NCI-H524 treated with DMSO at 0.1 percent for 48 hours (cell line): ENCODE data around the gene CAMTA1.

Source experiments
- DNase-seq: peaks from one replicate; lab custom pipeline; 2025; lab: John Stamatoyannopoulos, UW

Gene CAMTA1

DNA sequence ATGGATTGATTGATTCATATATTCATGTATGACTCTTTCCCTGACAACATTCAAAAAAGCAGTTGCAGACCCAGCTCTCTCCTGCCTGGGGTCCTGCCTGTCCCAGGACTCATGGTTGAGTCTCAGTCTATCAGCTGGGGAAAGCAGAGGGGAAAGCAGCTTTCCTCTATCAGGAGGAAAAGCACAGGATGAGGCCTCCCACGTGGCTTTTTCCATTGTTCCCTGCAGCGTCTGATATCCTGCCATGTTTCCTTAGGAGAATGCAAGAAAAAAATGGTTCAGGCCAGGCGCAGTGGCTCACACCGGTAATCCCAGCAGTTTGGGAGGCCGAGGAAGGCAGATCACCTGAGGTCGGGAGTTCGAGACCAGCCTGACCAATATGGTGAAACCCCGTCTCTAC is 852.8 kb downstream of the CAMTA1 start:
- DNase-seq, result no peak

GRCh38 chr1:7639435-7640131 is 854.3 kb downstream of the CAMTA1 start:
- DNase-seq, result no peak

DNA sequence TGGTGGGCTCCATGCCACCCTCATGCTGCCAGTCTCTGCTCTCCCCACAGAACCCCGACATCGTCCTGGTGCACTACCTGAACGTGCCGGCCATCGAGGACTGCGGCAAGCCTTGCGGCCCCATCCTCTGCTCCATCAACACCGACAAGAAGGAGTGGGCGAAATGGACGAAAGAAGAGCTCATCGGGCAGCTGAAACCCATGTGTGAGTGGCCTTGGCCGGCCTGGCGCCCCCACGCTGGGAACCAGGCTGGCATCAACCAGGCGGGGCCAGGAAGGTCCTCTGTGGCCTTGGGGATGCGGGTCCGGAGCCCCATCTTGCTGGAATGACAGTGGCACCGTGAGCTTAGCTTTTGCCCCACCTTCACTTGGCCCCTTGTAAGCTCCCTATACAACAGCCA is 855.1 kb downstream of the CAMTA1 start:
- no peak for DNase-seq

GRCh38 chr1:7640920-7641585 is 855.8 kb downstream of the CAMTA1 start:
- DNase-seq, result no peak

- DNase-seq, result no peak
Observed at GRCh38 chr1:7641587-7642417, 856.5 kb downstream of the CAMTA1 start.

DNA sequence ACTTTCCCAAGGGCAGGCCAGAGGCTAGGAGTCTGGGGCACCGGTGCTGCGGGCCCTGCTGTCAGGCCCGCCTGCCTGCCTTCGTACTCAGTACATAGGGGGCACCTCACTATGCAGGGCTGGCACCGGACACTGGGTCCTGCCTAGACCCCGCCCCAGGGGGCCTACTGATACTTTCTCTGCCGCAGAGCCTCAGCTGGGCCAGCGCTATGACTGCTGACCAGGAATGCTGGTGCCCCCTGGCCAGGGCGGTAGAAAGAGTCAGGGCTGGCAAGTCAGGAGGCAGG is 857.1 kb downstream of the CAMTA1 start:
- no peak for DNase-seq

- DNase-seq, result no peak
Observed at GRCh38 chr1:7642781-7643529, 857.7 kb downstream of the CAMTA1 start.

GRCh38 chr1:7643530-7643929 is 858.3 kb downstream of the CAMTA1 start:
- no peak for DNase-seq

DNA sequence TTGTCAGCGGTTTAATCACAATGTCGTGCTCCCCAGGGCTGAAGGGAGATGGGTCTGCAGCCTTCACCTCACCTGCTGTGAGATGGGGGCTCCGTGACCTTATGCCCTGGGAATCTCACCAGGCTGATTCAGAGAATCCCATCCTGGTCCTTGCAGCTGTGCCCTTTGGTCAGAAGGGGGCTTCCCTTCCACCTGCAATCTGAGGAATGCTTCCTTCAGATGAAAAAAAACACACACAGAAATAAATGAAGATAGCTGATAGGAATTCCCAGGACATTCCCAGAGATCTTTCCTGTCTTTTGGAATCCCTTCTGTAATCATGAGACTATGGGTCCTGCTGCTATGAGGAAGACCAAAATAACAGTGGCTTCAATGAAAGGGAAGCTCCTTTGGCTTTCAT is 858.8 kb downstream of the CAMTA1 start:
- DNase-seq, result no peak

GRCh38 chr1:7644961-7645750 is 859.9 kb downstream of the CAMTA1 start:
- DNase-seq, result peak; percentile 55

DNA sequence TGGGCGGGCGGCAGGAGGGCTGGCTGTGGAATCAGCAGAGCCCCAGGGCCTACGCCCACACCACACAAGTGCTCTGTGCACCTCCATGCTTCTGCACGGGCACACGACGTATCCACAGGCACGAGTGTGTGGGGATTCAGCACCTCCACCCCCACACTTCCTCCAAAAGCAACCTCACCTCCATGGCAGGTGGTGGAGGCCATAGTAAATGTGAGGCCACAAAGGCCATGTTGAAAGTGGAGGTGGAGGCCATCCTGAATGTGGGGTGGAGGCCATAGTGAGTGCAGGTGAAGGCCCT is 860.4 kb downstream of the CAMTA1 start:
- DNase-seq, result no peak

DNA sequence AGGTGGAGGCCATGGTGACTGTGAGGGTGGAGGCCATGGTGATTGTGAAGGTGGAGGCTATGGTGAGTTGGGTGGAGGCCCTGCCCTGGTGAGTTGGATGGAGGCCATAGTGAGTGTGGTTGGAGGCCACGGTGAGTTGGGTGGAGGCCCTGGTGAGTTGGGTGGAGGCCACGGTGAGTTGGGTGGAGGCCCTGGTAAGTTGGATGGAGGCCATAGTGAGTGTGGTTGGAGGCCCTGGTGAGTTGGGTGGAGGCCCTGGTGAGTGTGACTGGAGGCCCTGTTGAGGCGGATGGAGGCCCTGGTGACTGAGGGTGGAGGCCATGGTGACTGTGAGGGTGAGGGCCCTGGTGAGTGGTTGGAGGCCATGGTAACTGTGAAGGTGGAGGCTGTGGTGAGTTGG is 860.9 kb downstream of the CAMTA1 start:
- no peak for DNase-seq

DNA sequence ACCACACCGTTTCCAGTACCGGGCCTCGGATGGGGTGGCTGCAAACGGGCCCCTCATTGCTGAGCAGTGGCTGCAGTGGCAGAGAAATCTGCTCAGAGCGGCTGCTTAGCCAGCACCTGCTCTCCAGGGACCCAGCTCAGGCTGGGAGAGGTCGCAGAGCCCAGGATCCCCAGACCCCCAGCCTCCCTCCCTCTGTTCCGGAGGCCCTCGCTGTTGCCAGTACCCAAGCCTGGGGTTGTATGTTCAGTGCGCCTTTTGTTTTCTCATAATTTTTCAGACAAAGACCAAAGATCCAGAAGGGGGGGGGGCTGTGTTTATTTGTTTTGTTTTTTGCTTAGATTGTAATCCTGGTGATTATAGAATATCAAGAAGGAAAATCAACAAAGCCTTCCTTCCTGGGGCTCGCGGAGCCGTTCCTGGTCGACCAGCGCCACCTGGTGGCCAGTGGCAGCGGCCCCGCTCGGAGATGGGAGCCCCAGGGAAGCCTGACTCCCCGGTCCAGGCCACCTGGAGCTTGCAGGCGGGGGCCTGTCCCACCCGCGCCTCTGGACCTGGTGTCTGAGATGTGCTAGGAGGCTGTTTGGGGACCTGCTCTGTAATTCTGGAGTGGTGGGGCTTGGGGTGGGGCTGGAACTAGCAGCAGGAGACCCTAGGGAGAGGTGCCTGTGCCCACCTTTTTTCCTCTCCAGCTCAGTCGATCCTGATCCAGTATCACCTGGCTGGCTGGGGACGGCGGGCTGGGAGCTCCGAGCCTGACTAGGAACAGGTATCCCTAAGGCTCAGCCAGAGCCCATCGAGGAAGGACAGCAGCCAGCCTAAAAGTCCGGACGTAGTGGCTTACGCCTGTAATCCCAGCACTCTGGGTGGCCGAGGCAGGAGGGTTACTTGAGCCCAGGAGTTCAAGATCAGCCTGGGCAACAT is 862.0 kb downstream of the CAMTA1 start:
- no peak for DNase-seq

GRCh38 chr1:7648761-7649384 is 863.6 kb downstream of the CAMTA1 start:
- DNase-seq, result no peak

- DNase-seq, result no peak
Observed at GRCh38 chr1:7650801-7651200, 865.5 kb downstream of the CAMTA1 start.

- no peak for DNase-seq
Observed at GRCh38 chr1:7651203-7651602, 865.9 kb downstream of the CAMTA1 start.

DNA sequence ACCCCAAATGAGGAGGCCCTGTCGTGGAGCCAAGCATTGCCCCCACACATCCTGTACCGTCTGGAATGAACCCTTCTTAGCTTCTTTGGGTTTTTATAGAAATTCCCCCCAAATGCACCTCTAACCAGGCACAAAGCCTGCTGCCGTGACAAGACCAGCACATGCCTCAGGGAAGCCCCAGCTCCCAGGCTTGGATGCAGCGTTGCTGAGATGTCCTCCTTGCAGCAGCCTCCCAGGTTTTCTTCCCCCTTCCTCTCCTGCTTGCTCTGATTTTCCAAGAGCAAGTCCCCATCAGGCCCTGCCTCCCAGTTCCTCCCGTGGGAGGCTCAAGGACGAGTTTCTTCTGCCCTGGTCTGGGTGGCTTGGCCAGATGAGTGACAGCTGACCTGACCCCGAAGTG is 866.8 kb downstream of the CAMTA1 start:
- no peak for DNase-seq

DNA sequence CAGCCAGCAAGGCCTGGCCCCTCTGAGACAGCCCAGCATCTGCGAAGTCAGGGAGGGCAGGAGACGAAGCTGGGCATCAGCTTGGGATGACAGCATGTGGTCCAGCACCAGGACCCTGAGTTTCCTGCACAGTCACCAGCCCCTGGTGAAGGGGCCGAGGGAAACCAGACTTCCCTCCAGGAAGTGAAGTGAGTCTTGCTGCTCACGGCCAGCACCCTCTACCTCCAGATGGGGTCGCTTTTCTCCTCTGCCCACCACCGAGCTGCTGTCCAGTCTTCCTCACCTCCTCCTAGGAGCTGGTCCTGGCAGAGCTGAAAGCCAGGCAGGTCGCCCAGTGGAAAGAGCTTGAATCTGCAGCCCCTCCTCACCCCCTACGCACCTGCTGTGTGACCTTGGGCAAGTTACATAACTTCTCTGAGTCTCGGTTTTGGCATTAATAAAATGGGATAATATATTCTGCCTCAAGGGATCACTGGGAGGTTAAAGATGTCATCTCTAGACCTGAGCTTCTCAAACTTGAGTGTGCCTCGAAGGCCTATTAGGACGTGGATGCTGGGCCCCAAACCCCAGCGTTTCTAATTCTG is 867.4 kb downstream of the CAMTA1 start:
- DNase-seq, result no peak

DNA sequence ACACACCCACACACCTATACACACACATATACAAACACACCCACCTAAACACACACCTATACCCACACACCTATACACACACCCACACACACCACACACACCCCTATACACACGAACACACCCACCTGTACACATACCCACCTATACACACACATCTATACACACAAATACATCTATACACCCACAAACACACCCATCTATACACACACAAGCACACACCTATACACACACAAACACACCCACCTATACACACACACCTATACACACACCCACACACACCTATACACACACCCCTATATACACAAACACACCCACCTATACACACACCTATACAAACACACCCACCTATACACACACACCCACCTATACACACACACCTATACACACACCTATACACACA is 869.5 kb downstream of the CAMTA1 start:
- DNase-seq, result no peak

GRCh38 chr1:7655354-7655753 is 870.1 kb downstream of the CAMTA1 start:
- no peak for DNase-seq
